ENCODE results near the gene LRRC4C. TPM values are rescaled to one million over a fixed set of nuclear protein-coding genes. Genes with fewer than 3 reads are reported as not detected.

Gene LRRC4C
- total RNA-seq, 1 experiment from 2014 or later, result 0.72 TPM

DNA sequence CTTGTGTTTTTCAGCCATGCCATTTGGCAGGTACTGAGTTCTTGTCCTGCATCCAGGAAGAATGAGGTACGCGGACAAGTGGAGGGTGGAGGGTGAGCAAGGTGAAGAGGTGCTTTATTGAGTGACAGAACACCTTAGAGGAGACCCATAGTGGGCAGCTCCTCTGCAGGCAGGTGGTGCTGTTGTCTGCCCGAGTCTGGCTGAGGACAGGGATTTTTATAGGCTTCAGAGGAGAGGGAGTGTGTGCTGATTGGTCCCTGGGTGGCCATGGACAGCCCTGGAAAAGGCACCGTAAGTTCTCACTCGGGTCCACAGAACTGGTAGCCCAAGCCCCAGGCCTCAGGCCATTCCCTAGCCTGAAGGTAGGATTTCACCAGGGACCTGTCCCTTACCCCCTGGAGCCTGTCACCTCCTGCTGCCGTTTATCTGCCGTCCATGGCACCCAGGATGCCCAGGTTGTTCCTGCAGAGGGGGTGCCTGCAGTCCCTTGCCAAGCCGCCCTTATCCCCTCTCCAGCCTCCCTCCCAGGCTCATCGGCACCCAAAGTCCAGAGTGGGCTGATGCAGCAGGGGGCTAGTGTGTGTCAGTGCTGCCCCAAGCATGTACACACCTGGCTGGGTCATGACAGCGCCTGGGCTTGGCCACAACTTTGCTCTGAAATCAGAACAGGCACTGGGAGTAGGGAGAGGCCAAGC lies 213.6 kb downstream of the LRRC4C start:
- ChIA-PET POLR2A (no interaction called here), CTCF (interaction anchor here (1.0 to 1.4 kb wide), 2 partner anchors 11 to 367 kb away, joined by 3 to 4 read pairs; no protein-coding TSS in a partner anchor)
- peak; percentile 35 for DNase-seq (ENCODE audit: low spot score)
- peaks cover 7% of the 10 kb centered on the region; the same call in 1 of the 2 replicates for H3K9me3 Mint-ChIP-seq
- no peak overlapping the region for H3K27ac Mint-ChIP-seq
- H3K4me1 Mint-ChIP-seq, result peaks cover 12% of the 10 kb centered on the region
- H3K4me3 Mint-ChIP-seq, result no peak overlapping the region
- no peaks in the 10 kb centered on the region for H3K27me3 Mint-ChIP-seq (ENCODE audit: low read depth)
- H3K36me3 Mint-ChIP-seq, result no peaks in the 10 kb centered on the region
- no peak for TF ChIP-seq NR1H2 (CRISPR knock-in tag; IDR thresholded peaks at IDR 0.05)
- TF ChIP-seq NFYB (CRISPR knock-in tag; conservative IDR thresholded peaks at IDR 0.05; ENCODE audit: low read depth), result peak; percentile 23; the same call in 1 of the 2 replicates
- peak; percentile 84 for ATAC-seq

DNA sequence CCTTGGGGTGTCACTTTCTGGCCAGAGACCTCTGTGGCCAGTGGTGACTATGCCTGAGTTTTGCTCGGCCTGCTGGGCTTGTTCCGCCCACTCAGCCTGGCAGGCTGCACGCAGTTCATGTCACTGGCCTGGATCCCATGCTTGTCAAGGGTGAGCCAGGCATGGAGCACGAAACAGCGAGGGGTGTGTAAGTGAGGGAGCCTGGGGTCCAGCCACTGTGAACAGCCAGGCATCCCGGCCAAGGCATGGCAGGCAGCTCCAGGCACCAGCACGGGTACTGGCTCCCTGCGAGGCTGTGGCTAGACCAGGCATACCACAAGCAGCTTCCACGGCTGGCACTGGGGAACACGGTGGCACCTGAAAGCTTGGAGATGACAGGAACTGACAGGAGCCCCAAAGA lies 214.3 kb downstream of the LRRC4C start:
- no peaks in the 10 kb centered on the region for H3K36me3 Mint-ChIP-seq
- CTCF ChIA-PET, result interaction anchor here (1.0 to 1.4 kb wide), 2 partner anchors 11 to 367 kb away, joined by 3 to 4 read pairs; no protein-coding TSS in a partner anchor
- no peaks in the 10 kb centered on the region for H3K27me3 Mint-ChIP-seq (ENCODE audit: low read depth)
- H3K4me1 Mint-ChIP-seq, result peaks cover 12% of the 10 kb centered on the region
- no peak overlapping the region for H3K27ac Mint-ChIP-seq
- POLR2A ChIA-PET, result no interaction called here
- peaks cover 7% of the 10 kb centered on the region; the same call in 1 of the 2 replicates for H3K9me3 Mint-ChIP-seq
- no peak overlapping the region for H3K4me3 Mint-ChIP-seq
- TF ChIP-seq, protein P1, sequence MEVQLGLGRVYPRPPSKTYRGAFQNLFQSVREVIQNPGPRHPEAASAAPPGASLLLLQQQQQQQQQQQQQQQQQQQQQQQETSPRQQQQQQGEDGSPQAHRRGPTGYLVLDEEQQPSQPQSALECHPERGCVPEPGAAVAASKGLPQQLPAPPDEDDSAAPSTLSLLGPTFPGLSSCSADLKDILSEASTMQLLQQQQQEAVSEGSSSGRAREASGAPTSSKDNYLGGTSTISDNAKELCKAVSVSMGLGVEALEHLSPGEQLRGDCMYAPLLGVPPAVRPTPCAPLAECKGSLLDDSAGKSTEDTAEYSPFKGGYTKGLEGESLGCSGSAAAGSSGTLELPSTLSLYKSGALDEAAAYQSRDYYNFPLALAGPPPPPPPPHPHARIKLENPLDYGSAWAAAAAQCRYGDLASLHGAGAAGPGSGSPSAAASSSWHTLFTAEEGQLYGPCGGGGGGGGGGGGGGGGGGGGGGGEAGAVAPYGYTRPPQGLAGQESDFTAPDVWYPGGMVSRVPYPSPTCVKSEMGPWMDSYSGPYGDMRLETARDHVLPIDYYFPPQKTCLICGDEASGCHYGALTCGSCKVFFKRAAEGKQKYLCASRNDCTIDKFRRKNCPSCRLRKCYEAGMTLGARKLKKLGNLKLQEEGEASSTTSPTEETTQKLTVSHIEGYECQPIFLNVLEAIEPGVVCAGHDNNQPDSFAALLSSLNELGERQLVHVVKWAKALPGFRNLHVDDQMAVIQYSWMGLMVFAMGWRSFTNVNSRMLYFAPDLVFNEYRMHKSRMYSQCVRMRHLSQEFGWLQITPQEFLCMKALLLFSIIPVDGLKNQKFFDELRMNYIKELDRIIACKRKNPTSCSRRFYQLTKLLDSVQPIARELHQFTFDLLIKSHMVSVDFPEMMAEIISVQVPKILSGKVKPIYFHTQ (CRISPR knock-in tag; IDR thresholded peaks at IDR 0.05), result no peak
- TF ChIP-seq CREM (CRISPR knock-in tag; IDR thresholded peaks at IDR 0.05) (no peak), ZNF219 (CRISPR knock-in tag; IDR thresholded peaks at IDR 0.05; ENCODE audit: borderline replicate concordance) (no peak), GTF2I (CRISPR knock-in tag; conservative IDR thresholded peaks at IDR 0.05) (no peak), SMAD4 (CRISPR knock-in tag; IDR thresholded peaks at IDR 0.05) (no peak), FOXK1 (CRISPR knock-in tag; IDR thresholded peaks at IDR 0.05) (no peak), FOXJ3 (CRISPR knock-in tag; IDR thresholded peaks at IDR 0.05; ENCODE audit: borderline replicate concordance) (no peak), ZNF263 (CRISPR knock-in tag; IDR thresholded peaks at IDR 0.05; ENCODE audit: low read depth) (no peak), ATF1 (CRISPR knock-in tag; IDR thresholded peaks at IDR 0.05) (no peak)
- TF ChIP-seq, protein P2, sequence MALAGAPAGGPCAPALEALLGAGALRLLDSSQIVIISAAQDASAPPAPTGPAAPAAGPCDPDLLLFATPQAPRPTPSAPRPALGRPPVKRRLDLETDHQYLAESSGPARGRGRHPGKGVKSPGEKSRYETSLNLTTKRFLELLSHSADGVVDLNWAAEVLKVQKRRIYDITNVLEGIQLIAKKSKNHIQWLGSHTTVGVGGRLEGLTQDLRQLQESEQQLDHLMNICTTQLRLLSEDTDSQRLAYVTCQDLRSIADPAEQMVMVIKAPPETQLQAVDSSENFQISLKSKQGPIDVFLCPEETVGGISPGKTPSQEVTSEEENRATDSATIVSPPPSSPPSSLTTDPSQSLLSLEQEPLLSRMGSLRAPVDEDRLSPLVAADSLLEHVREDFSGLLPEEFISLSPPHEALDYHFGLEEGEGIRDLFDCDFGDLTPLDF (CRISPR knock-in tag; IDR thresholded peaks at IDR 0.05), result no peak
- TF ChIP-seq, protein P3, sequence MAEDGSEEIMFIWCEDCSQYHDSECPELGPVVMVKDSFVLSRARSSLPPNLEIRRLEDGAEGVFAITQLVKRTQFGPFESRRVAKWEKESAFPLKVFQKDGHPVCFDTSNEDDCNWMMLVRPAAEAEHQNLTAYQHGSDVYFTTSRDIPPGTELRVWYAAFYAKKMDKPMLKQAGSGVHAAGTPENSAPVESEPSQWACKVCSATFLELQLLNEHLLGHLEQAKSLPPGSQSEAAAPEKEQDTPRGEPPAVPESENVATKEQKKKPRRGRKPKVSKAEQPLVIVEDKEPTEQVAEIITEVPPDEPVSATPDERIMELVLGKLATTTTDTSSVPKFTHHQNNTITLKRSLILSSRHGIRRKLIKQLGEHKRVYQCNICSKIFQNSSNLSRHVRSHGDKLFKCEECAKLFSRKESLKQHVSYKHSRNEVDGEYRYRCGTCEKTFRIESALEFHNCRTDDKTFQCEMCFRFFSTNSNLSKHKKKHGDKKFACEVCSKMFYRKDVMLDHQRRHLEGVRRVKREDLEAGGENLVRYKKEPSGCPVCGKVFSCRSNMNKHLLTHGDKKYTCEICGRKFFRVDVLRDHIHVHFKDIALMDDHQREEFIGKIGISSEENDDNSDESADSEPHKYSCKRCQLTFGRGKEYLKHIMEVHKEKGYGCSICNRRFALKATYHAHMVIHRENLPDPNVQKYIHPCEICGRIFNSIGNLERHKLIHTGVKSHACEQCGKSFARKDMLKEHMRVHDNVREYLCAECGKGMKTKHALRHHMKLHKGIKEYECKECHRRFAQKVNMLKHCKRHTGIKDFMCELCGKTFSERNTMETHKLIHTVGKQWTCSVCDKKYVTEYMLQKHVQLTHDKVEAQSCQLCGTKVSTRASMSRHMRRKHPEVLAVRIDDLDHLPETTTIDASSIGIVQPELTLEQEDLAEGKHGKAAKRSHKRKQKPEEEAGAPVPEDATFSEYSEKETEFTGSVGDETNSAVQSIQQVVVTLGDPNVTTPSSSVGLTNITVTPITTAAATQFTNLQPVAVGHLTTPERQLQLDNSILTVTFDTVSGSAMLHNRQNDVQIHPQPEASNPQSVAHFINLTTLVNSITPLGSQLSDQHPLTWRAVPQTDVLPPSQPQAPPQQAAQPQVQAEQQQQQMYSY (CRISPR knock-in tag; IDR thresholded peaks at IDR 0.05), result no peak
- TF ChIP-seq, protein P4, sequence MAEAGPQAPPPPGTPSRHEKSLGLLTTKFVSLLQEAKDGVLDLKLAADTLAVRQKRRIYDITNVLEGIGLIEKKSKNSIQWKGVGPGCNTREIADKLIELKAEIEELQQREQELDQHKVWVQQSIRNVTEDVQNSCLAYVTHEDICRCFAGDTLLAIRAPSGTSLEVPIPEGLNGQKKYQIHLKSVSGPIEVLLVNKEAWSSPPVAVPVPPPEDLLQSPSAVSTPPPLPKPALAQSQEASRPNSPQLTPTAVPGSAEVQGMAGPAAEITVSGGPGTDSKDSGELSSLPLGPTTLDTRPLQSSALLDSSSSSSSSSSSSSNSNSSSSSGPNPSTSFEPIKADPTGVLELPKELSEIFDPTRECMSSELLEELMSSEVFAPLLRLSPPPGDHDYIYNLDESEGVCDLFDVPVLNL (CRISPR knock-in tag; IDR thresholded peaks at IDR 0.05; ENCODE audit: borderline replicate concordance, low read depth), result no peak
- TF ChIP-seq, protein P5, sequence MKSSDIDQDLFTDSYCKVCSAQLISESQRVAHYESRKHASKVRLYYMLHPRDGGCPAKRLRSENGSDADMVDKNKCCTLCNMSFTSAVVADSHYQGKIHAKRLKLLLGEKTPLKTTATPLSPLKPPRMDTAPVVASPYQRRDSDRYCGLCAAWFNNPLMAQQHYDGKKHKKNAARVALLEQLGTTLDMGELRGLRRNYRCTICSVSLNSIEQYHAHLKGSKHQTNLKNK (CRISPR knock-in tag; IDR thresholded peaks at IDR 0.05), result no peak
- TF ChIP-seq, protein P6, sequence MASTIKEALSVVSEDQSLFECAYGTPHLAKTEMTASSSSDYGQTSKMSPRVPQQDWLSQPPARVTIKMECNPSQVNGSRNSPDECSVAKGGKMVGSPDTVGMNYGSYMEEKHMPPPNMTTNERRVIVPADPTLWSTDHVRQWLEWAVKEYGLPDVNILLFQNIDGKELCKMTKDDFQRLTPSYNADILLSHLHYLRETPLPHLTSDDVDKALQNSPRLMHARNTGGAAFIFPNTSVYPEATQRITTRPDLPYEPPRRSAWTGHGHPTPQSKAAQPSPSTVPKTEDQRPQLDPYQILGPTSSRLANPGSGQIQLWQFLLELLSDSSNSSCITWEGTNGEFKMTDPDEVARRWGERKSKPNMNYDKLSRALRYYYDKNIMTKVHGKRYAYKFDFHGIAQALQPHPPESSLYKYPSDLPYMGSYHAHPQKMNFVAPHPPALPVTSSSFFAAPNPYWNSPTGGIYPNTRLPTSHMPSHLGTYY (CRISPR knock-in tag; IDR thresholded peaks at IDR 0.05), result no peak
- TF ChIP-seq, protein P7, sequence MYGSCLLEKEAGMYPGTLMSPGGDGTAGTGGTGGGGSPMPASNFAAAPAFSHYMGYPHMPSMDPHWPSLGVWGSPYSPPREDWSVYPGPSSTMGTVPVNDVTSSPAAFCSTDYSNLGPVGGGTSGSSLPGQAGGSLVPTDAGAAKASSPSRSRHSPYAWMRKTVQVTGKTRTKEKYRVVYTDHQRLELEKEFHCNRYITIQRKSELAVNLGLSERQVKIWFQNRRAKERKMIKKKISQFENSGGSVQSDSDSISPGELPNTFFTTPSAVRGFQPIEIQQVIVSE (CRISPR knock-in tag; IDR thresholded peaks at IDR 0.05; ENCODE audit: borderline replicate concordance), result no peak
- ATAC-seq, result no peak
- DNase-seq (ENCODE audit: low spot score), result no peak
